Cardiac septum (tissue), 1 donor: ENCODE data around the gene SURF6. TPM values are rescaled to one million over a fixed set of nuclear protein-coding genes. Genes with fewer than 3 reads are reported as not detected.

Source experiments
- DNase-seq: peaks from one replicate; pipeline ENCODE4 v3.0.0-alpha.2; 2020; ENCODE audit warnings: low spot score
- intact Hi-C: fragments of 100-400 bp; cut with DNase I; formaldehyde crosslinking; loops from one replicate; pipeline ENCODE4 v1.14.0; 2022
- total RNA-seq: library from RNA; stranded (reverse); fragmentation: NEBNext Ultra II Directional; extraction: Animal tissue kit (Norgen Biotek cat#: 25700); gene quantifications from one replicate; pipeline ENCODE4 v1.2.1, GENCODE V29; 2021
- donor health status: DM: no; HTN: no; CAD: no.

SURF6 gene
- total RNA-seq, 1 donor from 2014 or later = 14.2 TPM

GRCh38 chr9:133351526-133351907, 15.5 kb upstream of the SURF6 start:
- DNase-seq = no peak
- intact Hi-C loops = no loop called here

GRCh38 chr9:133349965-133350616, 14.1 kb upstream of the SURF6 start:
- intact Hi-C loops = loop anchor here (2.0 kb wide), 1 partner anchor 15 kb away; no protein-coding TSS in a partner anchor
- DNase-seq = no peak

- intact Hi-C loops = loop anchor here (1.0 to 2.0 kb wide), 2 partner anchors 14 to 27 kb away; partner anchors contain the start of genes STKLD1 and SURF4
- DNase-seq = no peak
These were observed 13.0 kb upstream of the SURF6 start for GRCh38 chr9:133348718-133349573.

GRCh38 chr9:133347985-133348717, 12.2 kb upstream of the SURF6 start, which contains the start of the genes MED22 and RPL7A:
Gene MED22 (minus strand): TSS chr9:133348131. CDS start chr9:133346662, 1,469 bp downstream.
Gene RPL7A (plus strand): TSS chr9:133348218. CDS start chr9:133348244, 26 bp downstream.
- peak; percentile 96 for DNase-seq
- intact Hi-C loops = loop anchor here (1.0 to 2.0 kb wide), 2 partner anchors 13 to 28 kb away; partner anchors contain the start of genes STKLD1 and SURF4

GRCh38 chr9:133347515-133347984, 11.6 kb upstream of the SURF6 start:
- intact Hi-C loops = no loop called here
- no peak for DNase-seq

GRCh38 chr9:133346021-133346785, 10.2 kb upstream of the SURF6 start:
- no peak for DNase-seq
- intact Hi-C loops = no loop called here

- intact Hi-C loops = no loop called here
- DNase-seq = no peak
These were observed 9.6 kb upstream of the SURF6 start for GRCh38 chr9:133345596-133345995.

GRCh38 chr9:133344979-133345378, 9.0 kb upstream of the SURF6 start:
- no peak for DNase-seq
- intact Hi-C loops = no loop called here

GRCh38 chr9:133344071-133344470, 8.1 kb upstream of the SURF6 start:
- no peak for DNase-seq
- intact Hi-C loops = no loop called here

- DNase-seq = no peak
- intact Hi-C loops = no loop called here
These were observed 6.6 kb upstream of the SURF6 start for GRCh38 chr9:133342570-133342969.

GRCh38 chr9:133342069-133342406, 6.0 kb upstream of the SURF6 start:
- no peak for DNase-seq
- intact Hi-C loops = no loop called here

- intact Hi-C loops = no loop called here
- peak; percentile 93 for DNase-seq
These were observed 5.5 kb upstream of the SURF6 start for GRCh38 chr9:133341369-133342068.

GRCh38 chr9:133340916-133341315, 4.9 kb upstream of the SURF6 start:
- intact Hi-C loops = no loop called here
- no peak for DNase-seq

GRCh38 chr9:133340256-133340655, 4.3 kb upstream of the SURF6 start:
- intact Hi-C loops = no loop called here
- DNase-seq = no peak

- DNase-seq = no peak
- intact Hi-C loops = loop anchor here (5.0 kb wide), 1 partner anchor 78 kb away; the partner anchor contains the start of gene REXO4
These were observed 3.7 kb upstream of the SURF6 start for GRCh38 chr9:133339641-133340040.

GRCh38 chr9:133334888-133335287, 1.1 kb downstream of the SURF6 start:
- DNase-seq = peak; percentile 9
- intact Hi-C loops = loop anchor here (2.0 to 5.0 kb wide), 3 partner anchors 14 to 148 kb away; partner anchors contain the start of genes MED22, REXO4 and RPL7A

GRCh38 chr9:133334161-133334560, 1.8 kb downstream of the SURF6 start:
- intact Hi-C loops = loop anchor here (2.0 to 5.0 kb wide), 2 partner anchors 15 to 147 kb away; partner anchors contain the start of genes MED22 and RPL7A

GRCh38 chr9:133333566-133333965, 2.4 kb downstream of the SURF6 start:
- intact Hi-C loops = loop anchor here (5.0 kb wide), 1 partner anchor 146 kb away; no protein-coding TSS in a partner anchor
- peak; percentile 27 for DNase-seq

More at GRCh38 chr9:133334161-133334560, 1.8 kb downstream of the SURF6 start:
- DNase-seq = peak; percentile 49
